NCI-H82 treated with DMSO at 0.1 percent for 48 hours (cell line): ENCODE results near the gene CDC45.
"Not testable (repeated sequence)": the region's sequence is repeated elsewhere in the genome, so short reads cannot be mapped to it uniquely, and the experiment has no call there.

Experiments used
- DNase-seq: peaks from one replicate; lab custom pipeline; 2025; ENCODE audit not compliant: unreplicated experiment; lab: John Stamatoyannopoulos, UW

CDC45 gene

DNA sequence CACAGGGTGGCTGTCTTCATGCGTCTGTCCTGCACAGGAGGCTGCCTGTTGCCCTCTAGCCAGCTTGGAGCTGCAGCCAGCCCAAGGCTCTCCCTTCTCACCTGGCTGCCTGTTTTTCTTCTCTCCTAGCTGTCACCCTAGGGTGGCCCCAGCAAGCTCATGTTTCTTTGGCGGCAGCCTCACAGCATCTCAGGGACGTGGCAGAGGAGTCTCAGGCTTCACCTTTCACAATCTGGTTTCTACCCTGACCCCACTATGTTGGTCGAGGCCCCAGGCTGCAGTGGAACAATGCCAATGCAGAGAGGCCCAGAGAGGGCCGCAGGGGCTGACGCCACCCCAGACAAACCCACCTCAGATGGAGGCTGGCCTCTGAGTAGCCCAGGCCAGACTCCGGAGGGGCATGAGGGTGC lies 47.0 kb downstream of the CDC45 start:
- DNase-seq, result no peak

- peak; percentile 31 for DNase-seq
These were observed 47.6 kb downstream of the CDC45 start for GRCh38 chr22:19527321-19527721.

- no peak for DNase-seq
These were observed 48.2 kb downstream of the CDC45 start for GRCh38 chr22:19527861-19528417.

- DNase-seq, result no peak
These were observed 50.1 kb downstream of the CDC45 start for GRCh38 chr22:19529811-19530210.

DNA sequence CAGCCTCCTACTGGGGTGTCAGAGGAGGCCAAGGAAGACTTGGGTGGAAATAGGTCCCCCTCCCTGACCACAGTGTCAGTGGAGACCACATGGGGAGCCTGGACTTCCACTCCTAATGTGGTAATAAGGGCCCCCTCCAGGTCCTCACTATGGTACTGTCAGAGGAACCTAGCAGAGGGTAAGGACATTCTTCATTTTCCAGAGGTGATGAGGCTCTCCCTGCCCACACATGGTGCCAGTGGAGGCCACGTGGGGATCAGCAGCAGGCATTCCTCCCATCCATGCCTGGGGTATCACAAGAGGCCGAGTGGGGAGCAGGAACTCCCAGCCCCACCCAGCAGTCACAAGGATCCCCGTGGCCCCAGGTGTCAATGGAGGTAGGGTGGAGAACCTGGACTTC lies 51.0 kb downstream of the CDC45 start:
- no peak for DNase-seq

- not testable (repeated sequence) for DNase-seq
These were observed 51.6 kb downstream of the CDC45 start for GRCh38 chr22:19531327-19531726.

- DNase-seq, result no peak
These were observed 53.4 kb downstream of the CDC45 start for GRCh38 chr22:19533049-19533626.

DNA sequence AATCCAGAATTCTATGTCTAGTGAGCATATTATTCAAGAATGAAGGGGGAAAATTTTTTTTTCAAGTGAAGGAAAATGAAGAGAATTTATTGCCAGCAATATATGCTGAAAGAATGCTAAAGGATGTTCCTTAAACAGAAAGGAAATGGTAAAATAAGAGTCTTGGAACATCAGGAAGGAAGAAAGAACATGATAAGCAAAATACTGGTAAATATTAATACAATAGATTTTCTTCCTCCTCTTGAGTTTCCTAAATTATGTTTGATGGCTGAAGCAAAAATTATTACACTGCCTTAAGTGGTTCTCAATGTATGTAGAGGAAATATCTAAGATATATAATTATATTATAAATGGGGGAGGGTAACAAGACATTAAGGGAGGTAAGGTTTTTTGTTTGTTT lies 54.1 kb downstream of the CDC45 start:
- DNase-seq, result no peak

DNA sequence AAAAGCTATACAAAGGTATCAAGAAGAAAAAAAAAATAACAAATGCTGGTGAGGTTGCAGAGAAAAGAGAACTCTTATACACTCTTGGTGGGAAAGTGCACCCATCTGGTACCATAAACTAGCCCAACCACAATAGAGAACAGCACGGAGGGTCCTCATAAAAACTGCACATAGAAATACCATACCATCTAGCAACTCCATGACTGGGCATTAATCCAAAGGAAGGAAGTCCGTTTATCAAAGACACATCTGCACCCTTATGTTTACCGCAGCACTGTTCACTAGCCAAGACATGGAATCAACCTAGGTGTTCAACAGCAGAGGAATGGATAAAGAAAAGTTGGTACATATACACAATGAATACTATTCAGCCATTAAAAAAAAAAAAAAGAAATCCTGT lies 55.3 kb downstream of the CDC45 start:
- no peak for DNase-seq

- DNase-seq, result no peak
These were observed 56.8 kb downstream of the CDC45 start for GRCh38 chr22:19536564-19536963.

DNA sequence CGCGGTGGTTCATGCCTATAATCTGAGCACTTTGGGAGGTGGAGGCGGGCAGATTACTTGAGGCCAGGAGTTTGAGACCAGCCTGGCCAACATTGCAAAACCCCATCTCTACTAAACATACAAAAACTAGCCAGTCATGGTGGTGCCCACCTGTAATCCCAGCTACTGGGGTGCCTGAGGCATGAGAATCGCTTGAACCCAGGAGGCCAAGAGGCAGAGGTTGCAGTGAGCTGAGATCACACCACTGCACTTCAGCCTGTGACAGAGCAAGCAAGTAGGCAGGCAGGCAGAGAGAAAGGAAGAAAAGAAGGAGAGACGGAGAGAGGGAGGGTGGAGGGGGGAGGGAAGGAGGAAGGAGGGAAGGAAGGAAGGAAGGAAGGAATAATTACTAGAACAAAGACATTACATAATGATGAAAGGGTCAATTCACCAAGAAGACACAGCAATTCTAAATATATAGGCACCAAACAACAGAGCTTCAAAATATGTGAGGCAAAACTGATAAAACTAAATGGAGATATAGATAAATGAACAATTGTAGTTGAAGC lies 58.3 kb downstream of the CDC45 start:
- DNase-seq, result no peak

GRCh38 chr22:19540394-19540793 lies 60.7 kb downstream of the CDC45 start:
- DNase-seq, result no peak

DNA sequence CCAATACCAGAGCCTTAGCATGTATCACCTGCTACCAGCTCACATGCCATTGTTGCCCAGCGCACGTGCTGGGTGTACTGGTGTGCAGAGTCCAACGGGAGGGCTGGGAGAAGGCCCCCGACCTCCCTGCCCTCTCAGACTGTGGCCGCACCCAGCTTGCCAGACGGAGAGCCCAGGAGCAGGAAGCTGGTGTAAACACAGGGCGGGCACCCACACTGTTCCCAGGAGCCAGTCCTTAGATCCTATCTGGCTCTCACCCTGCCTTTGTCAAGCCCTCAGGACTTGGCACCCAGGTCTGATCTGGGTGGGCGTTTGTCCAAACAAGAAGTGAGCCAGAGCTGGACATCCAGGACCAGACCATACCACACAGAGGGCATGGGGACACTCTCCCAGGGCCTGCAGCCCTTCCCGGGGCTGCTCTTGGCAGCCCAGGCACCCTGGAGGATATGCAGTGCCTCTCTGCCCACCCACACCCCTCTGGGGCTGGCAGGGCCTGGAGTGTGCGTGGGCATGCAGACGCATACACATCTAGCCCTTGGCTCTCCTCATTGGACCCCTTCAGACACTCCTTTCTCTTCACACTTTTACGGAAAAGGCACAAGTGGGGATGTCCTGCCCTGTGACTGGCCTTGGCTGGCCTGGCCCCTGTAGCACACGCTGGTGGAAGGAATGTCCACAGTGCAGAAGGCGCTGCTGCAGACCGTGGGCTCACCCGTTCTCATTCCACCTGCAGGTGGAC lies 64.4 kb downstream of the CDC45 start:
- no peak for DNase-seq

- DNase-seq, result no peak
These were observed 66.2 kb downstream of the CDC45 start for GRCh38 chr22:19545935-19546207.

DNA sequence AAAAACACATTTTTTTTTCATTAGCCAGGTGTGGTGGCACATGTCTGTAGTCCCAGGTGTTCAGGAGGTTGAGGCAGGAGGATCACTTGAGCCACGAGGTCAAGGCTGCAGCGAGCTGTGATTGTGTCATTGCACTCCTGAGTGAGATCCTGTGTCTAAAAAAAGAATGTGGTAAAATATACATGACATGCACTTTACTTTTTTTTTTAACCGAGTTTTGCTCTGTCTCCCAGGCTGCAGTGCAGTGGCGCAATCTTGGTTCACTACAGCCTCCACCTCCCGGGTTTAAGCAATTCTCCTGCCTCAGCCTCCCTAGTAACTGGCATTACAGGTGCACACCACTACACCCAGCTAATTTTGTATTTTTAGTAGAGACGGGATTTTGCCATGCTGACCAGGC lies 67.0 kb downstream of the CDC45 start:
- DNase-seq, result no peak

GRCh38 chr22:19547620-19548019 lies 67.9 kb downstream of the CDC45 start:
- no peak for DNase-seq

- not testable (repeated sequence) for DNase-seq
These were observed 68.7 kb downstream of the CDC45 start for GRCh38 chr22:19548427-19548826.

DNA sequence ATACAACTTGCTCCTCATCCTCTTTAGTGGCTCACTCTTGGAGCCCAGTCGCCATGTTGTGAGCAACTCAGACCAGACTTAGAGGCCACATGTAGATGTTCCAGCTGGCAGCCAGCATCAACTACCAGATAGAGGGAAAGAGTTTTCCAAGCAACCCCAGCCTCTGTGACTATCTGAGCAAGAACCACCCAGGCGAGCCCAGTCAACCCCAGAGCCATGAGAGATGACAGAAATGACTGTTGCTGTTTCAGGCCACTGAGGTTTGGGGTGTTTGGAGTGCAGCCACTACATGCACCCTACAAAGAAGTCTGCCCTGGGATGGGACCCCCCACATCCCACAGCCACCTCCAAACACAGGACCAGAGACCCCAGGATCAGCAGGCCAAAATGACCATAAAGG lies 69.2 kb downstream of the CDC45 start:
- DNase-seq, result no peak

DNA sequence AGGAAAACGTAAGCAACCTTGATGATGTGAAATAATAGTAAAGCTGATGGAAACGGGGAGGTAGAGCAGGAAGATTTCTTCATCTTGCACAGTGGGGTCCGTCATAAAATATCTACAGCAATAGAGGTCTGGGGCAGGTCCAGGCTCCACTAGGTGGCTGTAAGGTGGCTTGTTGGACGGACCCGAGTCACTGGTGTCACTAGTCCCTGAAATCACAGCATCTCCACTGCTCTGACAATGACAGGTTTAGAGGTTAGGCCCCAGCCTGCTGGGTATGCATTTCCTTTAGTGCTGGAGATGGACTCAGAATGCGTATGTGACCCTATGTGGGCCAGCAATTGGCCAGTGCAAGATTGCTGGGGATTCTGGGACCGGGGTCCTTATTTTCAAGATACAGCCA lies 69.7 kb downstream of the CDC45 start:
- DNase-seq, result no peak

DNA sequence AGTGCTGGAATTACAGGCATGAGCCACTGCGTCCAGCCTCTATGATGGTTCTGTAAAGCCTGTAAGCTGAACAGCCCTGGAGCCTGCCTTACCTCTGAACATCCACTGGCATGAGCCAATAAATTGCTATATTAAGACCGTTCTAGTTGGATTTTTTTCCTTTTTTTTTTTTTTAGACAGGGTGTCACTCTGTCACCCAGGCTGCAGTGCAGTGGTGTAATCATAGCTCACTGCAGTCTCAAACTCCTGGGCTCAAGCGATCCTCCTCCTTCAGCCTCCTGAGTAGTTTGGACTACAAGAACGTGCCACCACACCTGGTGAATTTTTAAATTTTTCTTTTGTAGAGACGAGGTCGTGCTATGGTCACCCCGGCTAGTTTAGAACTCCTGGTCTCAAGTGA lies 70.7 kb downstream of the CDC45 start:
- no peak for DNase-seq

DNA sequence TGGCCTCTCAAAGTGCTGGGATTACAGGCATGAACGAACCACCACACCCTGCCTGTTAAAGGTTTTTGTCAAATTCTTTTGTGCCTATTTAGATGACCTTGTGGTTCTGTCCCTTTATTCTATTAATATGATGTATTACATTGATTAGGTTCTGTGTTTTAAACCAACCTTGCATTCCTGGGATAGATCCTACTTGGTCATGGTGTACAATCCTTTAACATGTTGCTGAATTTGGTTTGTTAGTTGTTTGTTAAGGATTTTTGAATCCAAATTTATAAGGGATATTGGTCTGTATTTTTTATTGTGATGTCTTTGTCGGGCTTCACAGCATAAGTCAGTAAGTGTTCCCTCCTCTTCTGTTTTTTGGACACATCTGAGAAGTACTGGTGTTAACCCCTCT lies 73.5 kb downstream of the CDC45 start:
- DNase-seq, result no peak

DNA sequence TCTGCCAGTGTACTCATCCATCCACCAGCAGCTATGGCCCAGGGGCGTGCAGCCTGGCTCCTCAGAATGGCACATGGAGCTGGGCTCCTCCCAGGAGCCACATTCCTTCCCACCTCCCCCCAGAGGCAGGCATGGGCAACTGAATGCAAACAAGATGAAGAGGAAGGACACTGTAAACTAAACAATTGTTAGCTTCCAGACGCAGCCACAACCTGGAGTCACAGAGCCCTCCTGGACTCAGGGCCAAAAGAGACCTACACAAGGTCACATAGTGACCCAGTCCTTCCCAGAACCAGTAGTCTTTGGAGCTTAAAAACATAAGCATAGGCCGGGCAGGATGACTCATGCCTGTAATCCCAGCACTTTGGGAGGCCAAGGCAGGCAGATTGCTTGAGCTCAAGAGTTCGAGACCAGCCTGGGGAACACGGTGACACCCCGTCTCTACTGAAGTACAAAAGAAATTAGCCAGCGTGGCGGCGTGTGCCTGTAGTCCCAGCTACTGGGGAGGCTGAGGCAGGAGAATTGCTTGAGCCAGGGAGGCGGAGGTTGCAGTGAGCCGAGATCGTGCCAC lies 75.2 kb downstream of the CDC45 start:
- DNase-seq, result no peak
